WTC11 (cell line): ENCODE results near the gene SLTM. TPM values are rescaled to one million over a fixed set of nuclear protein-coding genes. Genes with fewer than 3 reads are reported as not detected.
A peak's percentile ranks its signal among the peaks of the same experiment; 100 is the strongest.

ENCODE experiments used
- ATAC-seq: fragments of 200-7000 bp; cut with Tn5 transposase; 2 replicates; pipeline ENCODE4 v1.10.0; 2021; ENCODE audit warnings: mild to moderate bottlenecking, moderate library complexity
- CTCF ChIA-PET: fragments of 300-600 bp; sonication (Branson Sonifier 250); formaldehyde crosslinking; loops from one replicate; lab custom pipeline; 2021; ENCODE audit warnings: antibody characterized with exemption; lab: Charles Lee
- POLR2A ChIA-PET: fragments of 350-600 bp; sonication (Branson Sonifier 250); formaldehyde crosslinking; loops from one replicate; lab custom pipeline; 2021; ENCODE audit warnings: antibody characterized with exemption; lab: Charles Lee
- DNase-seq: peaks from one replicate; pipeline ENCODE4 v3.0.0; 2021; ENCODE audit warnings: low spot score
- H3K27ac Mint-ChIP-seq: 2 replicates; pipeline ENCODE4 v1.8.0; 2021; ENCODE audit warnings: mixed read lengths
- H3K27me3 Mint-ChIP-seq: 2 replicates; pipeline ENCODE4 v1.8.0; 2021; ENCODE audit warnings: low read depth, mild to moderate bottlenecking, moderate library complexity, mixed read lengths
- H3K36me3 Mint-ChIP-seq: 2 replicates; pipeline ENCODE4 v1.8.0; 2021; ENCODE audit warnings: mixed read lengths
- H3K4me1 Mint-ChIP-seq: 2 replicates; pipeline ENCODE4 v1.8.0; 2022; ENCODE audit warnings: mixed read lengths
- H3K4me3 Mint-ChIP-seq: 2 replicates; pipeline ENCODE4 v1.8.0; 2021; ENCODE audit warnings: mild to moderate bottlenecking, moderate library complexity, mixed read lengths
- H3K9me3 Mint-ChIP-seq: 2 replicates; pipeline ENCODE4 v1.8.0; 2021; ENCODE audit warnings: mixed read lengths
- AFF4 ChIP-seq: sonication (generic); formaldehyde crosslinking; IDR thresholded peaks from 2 replicates; pipeline ENCODE4 v1.8.1; 2023; ENCODE audit warnings: mild to moderate bottlenecking, missing genetic modification reagents, borderline replicate concordance
- ATF1 ChIP-seq: sonication (generic); formaldehyde crosslinking; IDR thresholded peaks from 2 replicates; pipeline ENCODE4 v1.8.1; 2023; ENCODE audit warnings: mild to moderate bottlenecking, moderate library complexity, missing genetic modification reagents
- CREM ChIP-seq: sonication (generic); formaldehyde crosslinking; IDR thresholded peaks from 2 replicates; pipeline ENCODE4 v1.8.1; 2022; ENCODE audit warnings: mild to moderate bottlenecking, missing genetic modification reagents, moderate library complexity
- E2F1 ChIP-seq: sonication (generic); formaldehyde crosslinking; IDR thresholded peaks from 2 replicates; pipeline ENCODE4 v1.8.0; 2022; ENCODE audit warnings: mild to moderate bottlenecking, missing genetic modification reagents
- ERG ChIP-seq: fragments of 250-450 bp; sonication (Bioruptor Pico); IDR thresholded peaks from 2 replicates; pipeline ENCODE4 v1.8.0; 2021; ENCODE audit warnings: mild to moderate bottlenecking
- FOXK1 ChIP-seq: sonication (generic); formaldehyde crosslinking; IDR thresholded peaks from 2 replicates; pipeline ENCODE4 v1.8.0; 2022; ENCODE audit warnings: mild to moderate bottlenecking, moderate library complexity, missing genetic modification reagents
- FOXP1 ChIP-seq: sonication (generic); formaldehyde crosslinking; IDR thresholded peaks from 2 replicates; pipeline ENCODE4 v1.8.0; 2022; ENCODE audit warnings: missing genetic modification reagents, mild to moderate bottlenecking, moderate library complexity, borderline replicate concordance
- HMGXB4 ChIP-seq: sonication (generic); formaldehyde crosslinking; IDR thresholded peaks from 2 replicates; pipeline ENCODE4 v1.8.1; 2023; ENCODE audit warnings: mild to moderate bottlenecking, moderate library complexity, missing genetic modification reagents
- MLX ChIP-seq: sonication (generic); formaldehyde crosslinking; IDR thresholded peaks from 2 replicates; pipeline ENCODE4 v1.8.1; 2023; ENCODE audit warnings: mild to moderate bottlenecking, missing genetic modification reagents, moderate library complexity
- NFE2L1 ChIP-seq: sonication (generic); formaldehyde crosslinking; IDR thresholded peaks from 2 replicates; pipeline ENCODE4 v1.8.1; 2023; ENCODE audit warnings: missing genetic modification reagents
- NR3C1 ChIP-seq: sonication (generic); formaldehyde crosslinking; conservative IDR thresholded peaks from 2 replicates; pipeline ENCODE4 v1.8.1; 2023; ENCODE audit warnings: low read depth, mild to moderate bottlenecking, missing genetic modification reagents
- SMAD4 ChIP-seq: sonication (generic); formaldehyde crosslinking; IDR thresholded peaks from 2 replicates; pipeline ENCODE4 v1.8.0; 2022; ENCODE audit warnings: mild to moderate bottlenecking, missing genetic modification reagents
- SP1 ChIP-seq: sonication (generic); formaldehyde crosslinking; conservative IDR thresholded peaks from 2 replicates; pipeline ENCODE4 v1.8.1; 2022; ENCODE audit warnings: missing genetic modification reagents
- TCF7 ChIP-seq: sonication (generic); formaldehyde crosslinking; IDR thresholded peaks from 2 replicates; pipeline ENCODE4 v1.8.0; 2022; ENCODE audit warnings: mild to moderate bottlenecking, low read depth, missing genetic modification reagents, moderate library complexity
- ZMAT4 ChIP-seq: fragments of 250-450 bp; sonication (Bioruptor Pico); IDR thresholded peaks from 2 replicates; pipeline ENCODE4 v1.9.0; 2021; ENCODE audit warnings: mild to moderate bottlenecking
- ZNF121 ChIP-seq: sonication (generic); formaldehyde crosslinking; IDR thresholded peaks from 2 replicates; pipeline ENCODE4 v1.8.0; 2023; ENCODE audit warnings: missing genetic modification reagents
- ZNF232 ChIP-seq: sonication (generic); formaldehyde crosslinking; IDR thresholded peaks from 2 replicates; pipeline ENCODE4 v1.8.0; 2022; ENCODE audit warnings: mild to moderate bottlenecking, missing genetic modification reagents
- ZNF671 ChIP-seq: fragments of 250-450 bp; sonication (Bioruptor Pico); IDR thresholded peaks from 2 replicates; pipeline ENCODE4 v1.8.0; 2021; ENCODE audit warnings: mild to moderate bottlenecking
- total RNA-seq: library from RNA; stranded (reverse); gene quantifications from 3 replicates; pipeline ENCODE4 v1.2.3, GENCODE V29; 2021

The SLTM gene
- total RNA-seq, 1 experiment from 2014 or later: 126 TPM

GRCh38 chr15:58924327-58924726 lies 9.2 kb downstream of the SLTM start (continued):
- TF ChIP-seq HMGXB4 (CRISPR knock-in tag) (no peak), ZNF232 (CRISPR knock-in tag) (no peak), SMAD4 (CRISPR knock-in tag) (no peak)

GRCh38 chr15:58923696-58924300 lies 9.7 kb downstream of the SLTM start:
- H3K27me3 Mint-ChIP-seq: no peaks in the 10 kb centered on the region
- H3K9me3 Mint-ChIP-seq: no peaks in the 10 kb centered on the region
- H3K36me3 Mint-ChIP-seq: peaks cover 39% of the 10 kb centered on the region
- CTCF ChIA-PET: interaction anchor here (0.5 kb wide), 1 partner anchor 18 kb away, joined by 4 read pairs; no protein-coding TSS in a partner anchor
- DNase-seq (no peak), ATAC-seq (no peak)
- no peak overlapping the region for H3K4me3 Mint-ChIP-seq
- TF ChIP-seq ZNF121 (CRISPR knock-in tag) (no peak), NFE2L1 (CRISPR knock-in tag) (no peak), FOXP1 (no peak)
- peak overlapping the region; percentile 45 for H3K27ac Mint-ChIP-seq
- POLR2A ChIA-PET: no interaction called here
- H3K4me1 Mint-ChIP-seq: peaks cover 34% of the 10 kb centered on the region

- no peaks in the 10 kb centered on the region for H3K9me3 Mint-ChIP-seq
- ChIA-PET POLR2A (no interaction called here), CTCF (no interaction called here)
- TF ChIP-seq SP1 (CRISPR knock-in tag) (no peak), CREM (CRISPR knock-in tag) (no peak), NR3C1 (no peak), E2F1 (CRISPR knock-in tag) (no peak), FOXK1 (CRISPR knock-in tag) (no peak), ERG (CRISPR knock-in tag) (no peak), ATF1 (CRISPR knock-in tag) (no peak), AFF4 (no peak), ZNF671 (CRISPR knock-in tag) (no peak), MLX (CRISPR knock-in tag) (no peak), TCF7 (CRISPR knock-in tag) (no peak), ZMAT4 (CRISPR knock-in tag) (no peak)
- DNase-seq (no peak), ATAC-seq (no peak)
- peaks cover 36% of the 10 kb centered on the region for H3K36me3 Mint-ChIP-seq
- no peaks in the 10 kb centered on the region for H3K27me3 Mint-ChIP-seq
- no peak overlapping the region for H3K4me3 Mint-ChIP-seq
- peak overlapping the region; percentile 45; the same call in 1 of the 2 replicates for H3K27ac Mint-ChIP-seq
- peaks cover 30% of the 10 kb centered on the region for H3K4me1 Mint-ChIP-seq
Measured at GRCh38 chr15:58923284-58923683, 10.2 kb downstream of the SLTM start.
